ENCODE data around the gene TARS3. TPM values are rescaled to one million over a fixed set of nuclear protein-coding genes. Genes with fewer than 3 reads are reported as not detected.

The TARS3 gene
- total RNA-seq, 1 donor, result 8.7 TPM

DNA sequence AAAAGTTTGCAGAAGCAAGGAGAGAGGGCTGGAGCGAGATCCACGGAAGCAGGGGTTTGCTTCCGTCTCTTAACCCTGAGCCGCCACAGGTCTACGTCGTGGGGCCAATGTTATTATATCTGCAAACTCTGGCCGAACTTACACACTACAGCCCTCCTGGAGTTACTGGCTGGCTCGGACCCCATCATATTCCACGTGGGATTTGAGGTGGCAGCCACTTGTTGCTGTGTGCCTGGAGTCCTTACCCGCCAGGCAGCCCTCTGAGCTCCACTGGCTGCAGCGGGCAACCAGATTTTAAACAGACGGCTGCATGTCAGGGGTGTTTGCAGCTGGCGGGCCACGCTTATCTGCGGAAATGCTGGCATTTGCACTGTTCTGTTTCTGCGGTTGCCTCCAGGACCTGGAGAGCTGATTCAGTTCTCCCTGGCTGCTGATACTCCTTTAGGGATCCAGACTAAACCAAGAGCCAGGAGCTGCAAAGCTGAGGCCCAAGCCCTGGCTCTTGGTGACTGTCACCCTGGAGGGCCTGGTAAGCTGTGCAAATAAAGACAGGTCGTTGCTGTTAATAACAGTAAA is 106.8 kb downstream of the TARS3 start:
- Histone ChIP-seq H3K27me3 (ENCODE audit: insufficient read depth, low read length) (no peaks in the 10 kb centered on the region), H2AFZ (ENCODE audit: low read length) (no peak overlapping the region), H3K79me2 (ENCODE audit: insufficient read depth, low read length) (no peaks in the 10 kb centered on the region), H3K4me1 (ENCODE audit: insufficient read depth, low read length) (peaks cover 10% of the 10 kb centered on the region), H3K4me2 (ENCODE audit: insufficient read depth, low read length) (no peak overlapping the region), H3K4me3 (ENCODE audit: insufficient read depth, low read length) (no peak overlapping the region), H3K36me3 (ENCODE audit: insufficient read depth, low read length) (no peaks in the 10 kb centered on the region), H3K9me3 (ENCODE audit: low read depth, low read length) (no peaks in the 10 kb centered on the region), H3K27ac (ENCODE audit: low read depth, low read length) (no peak overlapping the region), H4K20me1 (ENCODE audit: insufficient read depth, low read length) (no peaks in the 10 kb centered on the region)
- TF ChIP-seq, protein P1, sequence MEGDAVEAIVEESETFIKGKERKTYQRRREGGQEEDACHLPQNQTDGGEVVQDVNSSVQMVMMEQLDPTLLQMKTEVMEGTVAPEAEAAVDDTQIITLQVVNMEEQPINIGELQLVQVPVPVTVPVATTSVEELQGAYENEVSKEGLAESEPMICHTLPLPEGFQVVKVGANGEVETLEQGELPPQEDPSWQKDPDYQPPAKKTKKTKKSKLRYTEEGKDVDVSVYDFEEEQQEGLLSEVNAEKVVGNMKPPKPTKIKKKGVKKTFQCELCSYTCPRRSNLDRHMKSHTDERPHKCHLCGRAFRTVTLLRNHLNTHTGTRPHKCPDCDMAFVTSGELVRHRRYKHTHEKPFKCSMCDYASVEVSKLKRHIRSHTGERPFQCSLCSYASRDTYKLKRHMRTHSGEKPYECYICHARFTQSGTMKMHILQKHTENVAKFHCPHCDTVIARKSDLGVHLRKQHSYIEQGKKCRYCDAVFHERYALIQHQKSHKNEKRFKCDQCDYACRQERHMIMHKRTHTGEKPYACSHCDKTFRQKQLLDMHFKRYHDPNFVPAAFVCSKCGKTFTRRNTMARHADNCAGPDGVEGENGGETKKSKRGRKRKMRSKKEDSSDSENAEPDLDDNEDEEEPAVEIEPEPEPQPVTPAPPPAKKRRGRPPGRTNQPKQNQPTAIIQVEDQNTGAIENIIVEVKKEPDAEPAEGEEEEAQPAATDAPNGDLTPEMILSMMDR (IDR thresholded peaks at IDR 0.05; ENCODE audit: extremely low read depth, low read depth, low read length), result no peak
- DNase-seq (ENCODE audit: insufficient read length, low spot score, missing footprints), result peak; percentile 61

DNA sequence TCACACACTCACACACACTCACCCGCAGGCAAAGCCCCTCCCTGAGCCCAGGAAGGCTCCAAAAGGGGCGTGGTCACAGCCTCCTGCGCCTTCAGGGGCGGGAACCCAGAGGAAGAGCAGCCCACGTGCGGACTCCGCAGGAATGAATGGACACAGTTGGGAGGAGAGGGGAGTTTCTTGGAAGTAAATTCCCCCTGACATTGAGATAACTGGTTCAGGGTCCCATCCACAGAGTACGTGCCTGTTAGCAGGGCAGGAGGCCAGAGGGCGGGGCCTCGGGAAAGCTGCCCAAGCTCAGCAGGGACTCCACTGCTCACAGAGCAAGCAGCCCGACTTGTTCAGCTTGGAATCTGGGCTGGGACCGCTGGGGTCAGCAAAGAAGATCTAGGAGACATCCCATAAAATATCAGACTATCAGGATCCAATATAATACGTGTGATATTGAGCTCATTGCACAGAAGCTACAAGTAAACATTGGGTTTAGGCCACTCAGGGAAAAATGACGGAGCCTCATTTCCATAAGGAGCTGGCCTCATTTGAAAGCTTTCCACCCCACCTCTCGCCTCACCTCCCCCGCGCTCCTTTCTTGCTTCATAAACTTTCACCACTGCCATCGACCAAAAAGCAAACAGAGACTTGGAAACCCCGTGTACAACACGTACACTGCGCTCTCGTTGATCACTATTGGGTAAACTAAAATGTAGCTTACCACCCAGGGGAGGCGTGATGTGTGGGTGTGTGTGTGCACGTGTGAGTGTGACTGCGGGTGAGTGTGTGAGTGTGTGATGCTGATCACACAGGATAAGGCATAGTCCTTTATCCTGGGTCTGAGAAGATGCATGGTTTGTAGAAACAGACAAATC is 108.1 kb downstream of the TARS3 start:
- peak; percentile 97 for DNase-seq (ENCODE audit: insufficient read length, low spot score, missing footprints)
- Histone ChIP-seq H4K20me1 (ENCODE audit: insufficient read depth, low read length) (no peaks in the 10 kb centered on the region), H3K27me3 (ENCODE audit: insufficient read depth, low read length) (no peaks in the 10 kb centered on the region), H3K4me2 (ENCODE audit: insufficient read depth, low read length) (peak overlapping the region; percentile 76), H3K9me3 (ENCODE audit: low read depth, low read length) (no peaks in the 10 kb centered on the region), H2AFZ (ENCODE audit: low read length) (peak overlapping the region; percentile 66), H3K79me2 (ENCODE audit: insufficient read depth, low read length) (no peaks in the 10 kb centered on the region), H3K4me1 (ENCODE audit: insufficient read depth, low read length) (peaks cover 10% of the 10 kb centered on the region), H3K36me3 (ENCODE audit: insufficient read depth, low read length) (no peaks in the 10 kb centered on the region), H3K4me3 (ENCODE audit: insufficient read depth, low read length) (peak overlapping the region; percentile 55), H3K27ac (ENCODE audit: low read depth, low read length) (no peak overlapping the region)
- TF ChIP-seq, protein P1 (IDR thresholded peaks at IDR 0.05; ENCODE audit: extremely low read depth, low read depth, low read length), result no peak

DNA sequence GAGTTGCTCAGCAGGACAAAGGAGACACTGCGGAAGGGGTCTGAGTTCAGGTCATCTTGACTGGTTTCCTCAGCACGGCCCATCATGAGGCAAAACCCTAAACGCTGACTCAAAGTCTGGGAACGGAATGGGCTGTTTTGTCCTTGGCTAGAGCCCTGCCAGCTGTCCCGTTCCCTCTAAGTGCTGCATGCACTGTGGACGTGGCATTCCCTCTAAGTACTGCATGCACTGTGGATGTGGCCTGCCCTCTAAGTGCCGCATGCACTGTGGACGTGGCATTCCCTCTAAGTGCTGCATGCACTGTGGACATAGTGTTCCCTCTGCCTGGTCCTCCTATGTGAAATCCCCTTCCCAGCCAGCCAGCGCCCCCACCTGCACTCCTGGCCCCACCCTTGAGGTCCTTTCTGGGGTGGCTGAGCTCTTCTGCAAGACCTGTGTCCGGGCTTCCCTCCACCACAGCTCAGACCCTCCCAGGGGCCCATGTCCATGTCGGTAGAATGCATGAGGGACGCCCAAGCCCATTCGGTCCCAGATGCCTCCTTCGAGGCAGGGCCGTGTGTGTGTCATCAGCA is 108.8 kb downstream of the TARS3 start:
- Histone ChIP-seq H3K4me3 (ENCODE audit: insufficient read depth, low read length) (peak overlapping the region; percentile 55), H3K79me2 (ENCODE audit: insufficient read depth, low read length) (no peaks in the 10 kb centered on the region), H3K27ac (ENCODE audit: low read depth, low read length) (no peak overlapping the region), H3K9me3 (ENCODE audit: low read depth, low read length) (no peaks in the 10 kb centered on the region), H3K27me3 (ENCODE audit: insufficient read depth, low read length) (no peaks in the 10 kb centered on the region), H3K4me1 (ENCODE audit: insufficient read depth, low read length) (peaks cover 10% of the 10 kb centered on the region), H4K20me1 (ENCODE audit: insufficient read depth, low read length) (no peaks in the 10 kb centered on the region), H3K4me2 (ENCODE audit: insufficient read depth, low read length) (peak overlapping the region; percentile 76), H2AFZ (ENCODE audit: low read length) (peak overlapping the region; percentile 66), H3K36me3 (ENCODE audit: insufficient read depth, low read length) (no peaks in the 10 kb centered on the region)
- TF ChIP-seq, protein P1 (IDR thresholded peaks at IDR 0.05; ENCODE audit: extremely low read depth, low read depth, low read length), result no peak
- peak; percentile 66 for DNase-seq (ENCODE audit: insufficient read length, low spot score, missing footprints)

DNA sequence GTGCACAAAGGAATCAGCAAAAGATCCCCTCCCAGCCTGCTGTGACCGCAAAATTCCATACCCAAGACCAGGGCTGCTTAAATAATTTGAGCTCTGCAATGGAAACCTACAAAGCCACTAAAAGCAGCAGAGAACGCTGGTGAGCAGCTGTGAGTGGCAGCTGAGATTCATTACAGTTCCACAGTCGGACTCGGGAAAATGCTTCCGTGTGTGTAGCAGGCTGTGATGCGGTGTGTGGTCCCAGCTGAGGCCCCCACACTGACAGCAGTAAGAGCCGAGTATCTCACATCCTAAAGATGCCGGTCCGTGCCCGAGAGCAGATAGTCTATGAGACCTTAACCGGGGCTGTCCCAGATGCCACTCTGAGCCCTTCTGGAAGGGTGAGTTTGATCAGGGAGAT is 109.5 kb downstream of the TARS3 start:
- peak; percentile 78 for DNase-seq (ENCODE audit: insufficient read length, low spot score, missing footprints)
- H3K4me1 ChIP-seq (ENCODE audit: insufficient read depth, low read length), result peaks cover 10% of the 10 kb centered on the region
- no peak overlapping the region for H3K27ac ChIP-seq (ENCODE audit: low read depth, low read length)

More for the DNA sequence above, 109.5 kb downstream of the TARS3 start:
- Histone ChIP-seq H3K4me2 (ENCODE audit: insufficient read depth, low read length) (no peak overlapping the region), H3K79me2 (ENCODE audit: insufficient read depth, low read length) (no peaks in the 10 kb centered on the region), H3K27me3 (ENCODE audit: insufficient read depth, low read length) (no peaks in the 10 kb centered on the region), H3K36me3 (ENCODE audit: insufficient read depth, low read length) (no peaks in the 10 kb centered on the region), H3K9me3 (ENCODE audit: low read depth, low read length) (no peaks in the 10 kb centered on the region), H4K20me1 (ENCODE audit: insufficient read depth, low read length) (no peaks in the 10 kb centered on the region), H3K4me3 (ENCODE audit: insufficient read depth, low read length) (no peak overlapping the region), H2AFZ (ENCODE audit: low read length) (no peak overlapping the region)
- TF ChIP-seq, protein P1 (IDR thresholded peaks at IDR 0.05; ENCODE audit: extremely low read depth, low read depth, low read length), result no peak
